ENCODE measurements around the gene SLC30A2. TPM values are rescaled to one million over a fixed set of nuclear protein-coding genes. Genes with fewer than 3 reads are reported as not detected.

SLC30A2 gene
- total RNA-seq, 4 donors from 2014 or later, result not detected

DNA sequence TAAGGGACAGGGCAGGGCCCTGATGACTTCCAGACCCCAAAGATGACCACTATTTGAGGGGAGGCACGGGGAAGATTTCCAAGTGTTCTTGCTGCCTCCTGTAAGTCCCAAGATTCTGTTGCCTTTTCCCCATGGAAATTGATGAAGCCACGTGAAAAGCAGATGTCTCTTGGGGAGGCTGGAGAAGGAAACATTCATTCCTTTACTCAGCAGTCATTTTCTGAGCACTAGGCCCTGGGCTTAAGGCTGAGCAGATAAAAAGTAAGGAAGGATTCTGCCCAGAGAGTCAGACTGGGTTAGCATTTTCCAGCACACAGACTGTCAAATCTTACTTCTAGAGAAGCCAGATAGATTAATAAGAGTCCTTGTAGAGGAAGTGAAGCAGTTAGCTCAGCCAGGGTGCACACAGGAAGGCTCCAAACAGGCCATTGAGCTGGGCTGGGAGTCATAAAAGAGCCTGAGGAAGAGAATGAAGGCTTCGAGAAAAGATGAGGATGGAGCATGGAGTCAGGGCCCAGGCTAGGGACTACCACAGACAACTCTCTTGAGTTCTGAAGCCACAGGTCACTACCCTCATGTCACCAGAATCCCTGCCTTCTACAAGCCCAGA, 14.2 kb downstream of the SLC30A2 start:
- 72 to 79% methylated on average over 2 to 3 of the region's 3 CpGs for WGBS, 2 donors
- no peak for DNase-seq
- Histone ChIP-seq H3K9me3 (no peaks in the 10 kb centered on the region), H3K4me3 (no peak overlapping the region), H3K36me3 (no peaks in the 10 kb centered on the region), H3K4me1 (peaks cover 10 to 23% (median 12%) of the 10 kb centered on the region in 3 donors), H3K27me3 (peaks cover 0 to 44% (median 0%) of the 10 kb centered on the region in 4 donors), H3K27ac (no peak overlapping the region)
- intact Hi-C loops (cut with DNase I), result loop anchor here (5.0 kb wide), 1 partner anchor 126 kb away; the partner anchor contains the start of gene FAM110D
- no peak for TF ChIP-seq POLR2A (IDR thresholded peaks at IDR 0.05)
- TF ChIP-seq, protein P1, sequence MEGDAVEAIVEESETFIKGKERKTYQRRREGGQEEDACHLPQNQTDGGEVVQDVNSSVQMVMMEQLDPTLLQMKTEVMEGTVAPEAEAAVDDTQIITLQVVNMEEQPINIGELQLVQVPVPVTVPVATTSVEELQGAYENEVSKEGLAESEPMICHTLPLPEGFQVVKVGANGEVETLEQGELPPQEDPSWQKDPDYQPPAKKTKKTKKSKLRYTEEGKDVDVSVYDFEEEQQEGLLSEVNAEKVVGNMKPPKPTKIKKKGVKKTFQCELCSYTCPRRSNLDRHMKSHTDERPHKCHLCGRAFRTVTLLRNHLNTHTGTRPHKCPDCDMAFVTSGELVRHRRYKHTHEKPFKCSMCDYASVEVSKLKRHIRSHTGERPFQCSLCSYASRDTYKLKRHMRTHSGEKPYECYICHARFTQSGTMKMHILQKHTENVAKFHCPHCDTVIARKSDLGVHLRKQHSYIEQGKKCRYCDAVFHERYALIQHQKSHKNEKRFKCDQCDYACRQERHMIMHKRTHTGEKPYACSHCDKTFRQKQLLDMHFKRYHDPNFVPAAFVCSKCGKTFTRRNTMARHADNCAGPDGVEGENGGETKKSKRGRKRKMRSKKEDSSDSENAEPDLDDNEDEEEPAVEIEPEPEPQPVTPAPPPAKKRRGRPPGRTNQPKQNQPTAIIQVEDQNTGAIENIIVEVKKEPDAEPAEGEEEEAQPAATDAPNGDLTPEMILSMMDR (IDR thresholded peaks at IDR 0.05), result no peak

DNA sequence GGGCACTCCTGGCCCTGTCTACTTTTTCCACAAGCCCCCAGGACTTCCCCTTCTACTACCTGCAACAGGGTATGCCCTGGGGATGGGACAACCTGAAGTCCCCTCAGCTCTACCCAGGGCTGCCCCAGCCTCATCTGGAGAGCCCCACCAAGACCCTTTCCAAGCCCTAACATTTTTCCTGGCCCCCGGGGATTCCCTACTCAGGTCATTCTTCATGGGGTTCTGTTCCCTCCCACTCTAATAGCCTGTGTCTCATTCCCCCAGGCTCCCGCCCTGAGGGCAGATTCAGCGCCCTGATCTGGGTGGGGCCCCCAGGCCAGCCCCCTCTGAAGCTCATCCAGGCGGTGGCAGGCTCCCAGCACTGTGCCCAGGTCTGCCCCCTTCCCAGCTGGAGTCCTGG, 14.7 kb downstream of the SLC30A2 start:
- Histone ChIP-seq H3K27ac (no peak overlapping the region), H3K36me3 (no peaks in the 10 kb centered on the region), H3K9me3 (no peaks in the 10 kb centered on the region), H3K27me3 (peaks cover 0 to 39% (median 0%) of the 10 kb centered on the region in 4 donors), H3K4me3 (no peak overlapping the region), H3K4me1 (peaks cover 8 to 18% (median 8%) of the 10 kb centered on the region in 3 donors)
- TF ChIP-seq POLR2A (IDR thresholded peaks at IDR 0.05), result no peak
- TF ChIP-seq, protein P1 (IDR thresholded peaks at IDR 0.05), result no peak
- intact Hi-C loops (cut with DNase I), result loop anchor here (5.0 kb wide), 1 partner anchor 126 kb away; the partner anchor contains the start of gene FAM110D
- 72% methylated on average over 3 of the region's 4 CpGs; no CpG with 5 or more reads in 1 of the 2 donors for WGBS, 2 donors
- DNase-seq, result no peak

DNA sequence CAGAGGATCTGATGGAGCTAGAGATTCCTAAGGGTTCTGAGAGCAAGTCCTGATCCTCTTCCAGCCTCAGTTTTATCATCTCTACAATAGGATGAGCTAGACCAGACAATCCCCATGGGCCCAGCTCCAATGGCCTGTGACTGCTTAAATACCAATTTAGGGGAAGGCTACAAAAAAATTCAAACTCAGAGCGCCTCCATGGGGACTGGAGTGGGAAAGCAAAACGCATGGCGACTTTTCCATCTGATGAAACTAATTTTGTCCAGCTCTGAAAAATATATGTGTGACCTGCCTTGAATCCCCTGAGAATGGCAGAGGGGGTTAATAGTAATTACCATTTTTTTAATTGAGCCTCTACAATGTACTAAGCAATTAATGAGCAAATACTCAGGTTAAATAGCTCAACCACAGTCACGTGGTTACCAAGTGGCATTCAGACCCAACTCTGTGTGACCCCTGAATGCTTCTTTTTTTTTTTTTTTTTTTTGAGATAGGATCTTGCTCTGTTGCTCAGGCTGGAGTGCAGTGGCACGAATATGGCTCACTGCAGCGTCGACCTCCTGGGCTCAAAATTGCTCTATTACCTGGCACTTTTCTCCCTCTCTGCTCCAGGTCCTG, 15.9 kb downstream of the SLC30A2 start:
- H3K27ac ChIP-seq, result no peak overlapping the region
- H3K9me3 ChIP-seq, result no peaks in the 10 kb centered on the region
- intact Hi-C loops (cut with DNase I), result loop anchor here (5.0 kb wide), 1 partner anchor 127 kb away; the partner anchor contains the start of gene FAM110D
- peaks cover 3 to 6% (median 4%) of the 10 kb centered on the region in 3 donors for H3K4me1 ChIP-seq
- no peak for DNase-seq
- peaks cover 0 to 36% (median 0%) of the 10 kb centered on the region in 4 donors for H3K27me3 ChIP-seq
- no peaks in the 10 kb centered on the region for H3K36me3 ChIP-seq
- 76 to 83% methylated on average over 6 to 7 of the region's 7 CpGs for whole genome bisulfite sequencing, 2 donors
- TF ChIP-seq, protein P1 (IDR thresholded peaks at IDR 0.05), result no peak
- TF ChIP-seq POLR2A (IDR thresholded peaks at IDR 0.05), result no peak
- H3K4me3 ChIP-seq, result no peak overlapping the region

DNA sequence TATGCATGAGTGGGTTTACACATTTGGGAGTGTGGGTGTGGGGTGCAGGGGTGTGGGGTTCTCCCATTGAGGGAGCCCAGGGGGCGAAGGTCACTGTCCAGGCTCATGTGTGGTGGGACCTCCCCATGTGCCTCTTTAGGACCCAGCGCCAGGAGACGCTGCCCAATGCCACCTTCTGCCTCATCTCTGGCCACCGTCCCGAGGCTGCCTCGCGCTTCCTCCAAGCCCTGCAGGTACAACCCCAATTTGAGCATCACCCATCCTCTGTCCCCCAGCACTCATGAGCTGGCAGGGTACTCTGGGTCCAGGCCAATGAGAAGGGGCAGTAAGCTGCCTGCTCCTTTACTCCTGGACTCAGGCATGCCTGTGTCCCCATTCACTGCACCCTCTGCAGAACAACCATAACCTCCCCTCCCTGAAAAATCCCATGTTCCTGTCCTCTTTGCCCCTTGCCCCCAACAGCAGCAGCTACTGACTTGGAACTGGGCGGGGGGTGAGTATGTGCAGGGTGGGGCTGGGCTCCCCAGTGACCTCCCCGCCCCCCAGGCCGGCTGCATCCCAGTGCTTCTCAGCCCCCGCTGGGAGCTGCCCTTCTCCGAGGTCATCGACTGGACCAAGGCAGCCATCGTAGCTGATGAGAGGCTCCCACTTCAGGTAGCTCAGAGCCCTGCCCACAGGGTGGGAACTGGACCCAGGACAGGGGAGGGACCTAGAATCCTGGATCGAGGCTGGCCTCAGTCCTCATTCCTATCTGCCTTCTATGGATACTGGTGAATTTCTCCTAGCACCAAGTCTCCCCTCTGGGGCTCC, 16.7 kb downstream of the SLC30A2 start:
- Histone ChIP-seq H3K9me3 (no peaks in the 10 kb centered on the region), H3K27ac (no peak overlapping the region), H3K36me3 (no peaks in the 10 kb centered on the region), H3K4me3 (no peak overlapping the region), H3K4me1 (no peaks in the 10 kb centered on the region), H3K27me3 (peaks cover 0 to 29% (median 0%) of the 10 kb centered on the region in 4 donors)
- DNase-seq, result no peak
- 33 to 76% methylated on average over 1 to 7 of the region's 15 CpGs for WGBS, 2 donors
- TF ChIP-seq POLR2A (IDR thresholded peaks at IDR 0.05), result no peak
- TF ChIP-seq, protein P1 (IDR thresholded peaks at IDR 0.05), result no peak
- intact Hi-C loops (cut with DNase I), result no loop called here

Data from esophagus squamous epithelium (tissue), 5 donors.